H1 (cell line): ENCODE results near the gene NEURL1. TPM values are rescaled to one million over a fixed set of nuclear protein-coding genes. Genes with fewer than 3 reads are reported as not detected.

Experiments used
- CTCF ChIA-PET: fragments of 300-600 bp; sonication (Branson Sonifier 250); formaldehyde crosslinking; loops from one replicate; lab custom pipeline; 2021; ENCODE audit not compliant: partially characterized antibody; lab: Charles Lee
- POLR2A ChIA-PET: fragments of 300-600 bp; sonication (Branson Sonifier 250); formaldehyde crosslinking; loops from one replicate; lab custom pipeline; 2021; ENCODE audit warnings: inconsistent platforms; ENCODE audit not compliant: partially characterized antibody; lab: Charles Lee
- DNase-seq, 2 experiments: peaks; one replicate each; pipeline versions ENCODE4 v3.0.0 to v3.0.0-alpha.2; 2010 to 2022; ENCODE audit warnings: low spot score in 2 of 2, low read depth in 1 of 2, mixed read lengths in 1 of 2
- FAIRE-seq: peaks from 2 replicates; lab custom pipeline; 2011; peaks lifted over from hg19 to GRCh38; lab: Jason Lieb, UNC
- H2AFZ ChIP-seq: 2 replicates; pipeline ENCODE4 v1.8.1; 2012; ENCODE audit warnings: low read length, inconsistent platforms
- H2AK5ac ChIP-seq: 2 replicates; pipeline ENCODE4 v1.6.1; 2013; ENCODE audit warnings: low read depth, low read length
- H2BK120ac ChIP-seq: replicated peaks from 2 replicates; pipeline ENCODE3; 2013; ENCODE audit warnings: low read depth, low read length, inconsistent platforms
- H2BK12ac ChIP-seq: 2 replicates; pipeline ENCODE4 v1.6.1; 2013; ENCODE audit warnings: low read depth, low read length
- H2BK15ac ChIP-seq: 2 replicates; pipeline ENCODE4 v1.6.1; 2013; ENCODE audit warnings: low read length
- H2BK20ac ChIP-seq: 2 replicates; pipeline ENCODE4 v1.6.1; 2013; ENCODE audit warnings: low read length
- H2BK5ac ChIP-seq: 2 replicates; pipeline ENCODE4 v1.6.1; 2013; ENCODE audit warnings: low read depth, low read length
- H3K14ac ChIP-seq: 2 replicates; pipeline ENCODE4 v1.6.1; 2013; ENCODE audit warnings: inconsistent platforms; ENCODE audit not compliant: insufficient read length
- H3K18ac ChIP-seq: 2 replicates; pipeline ENCODE4 v1.6.1; 2013; ENCODE audit warnings: low read length; ENCODE audit errors: extremely low read depth
- H3K23ac ChIP-seq: 2 replicates; pipeline ENCODE4 v1.6.1; 2013; ENCODE audit warnings: inconsistent platforms; ENCODE audit not compliant: insufficient read length
- H3K23me2 ChIP-seq: 2 replicates; pipeline ENCODE4 v1.6.1; 2013; ENCODE audit warnings: low read depth, low read length
- H3K27ac ChIP-seq: 2 replicates; pipeline ENCODE4 v1.6.1; 2011; ENCODE audit warnings: low read depth, low read length, inconsistent platforms
- H3K27me3 ChIP-seq, 4 experiments: replicated peaks in 1 of 4; 1 replicate in 1 of 4; 2 replicates in 3 of 4; pipeline versions ENCODE4 v1.6.1 to v1.8.1; 2011 to 2013; ENCODE audit warnings: low read length in 3 of 4, mild to moderate bottlenecking in 3 of 4, inconsistent platforms in 2 of 4, mixed read lengths in 2 of 4, moderate library complexity in 1 of 4; ENCODE audit not compliant: control insufficient read depth in 3 of 4, insufficient read depth in 3 of 4; ENCODE audit errors: extremely low read depth in 1 of 4
- H3K36me3 ChIP-seq, 4 experiments: 2 replicates each; pipeline versions ENCODE4 v1.6.1 to v1.8.1; 2011 to 2013; ENCODE audit warnings: mild to moderate bottlenecking in 4 of 4, low read length in 3 of 4, moderate library complexity in 2 of 4, control low read depth in 1 of 4, inconsistent platforms in 1 of 4; ENCODE audit not compliant: insufficient read depth in 4 of 4, control insufficient read depth in 2 of 4
- H3K4ac ChIP-seq: replicated peaks from 2 replicates; pipeline ENCODE3; 2013; ENCODE audit warnings: low read length, low read depth, mixed read lengths, inconsistent platforms; ENCODE audit not compliant: insufficient read length
- H3K4me1 ChIP-seq, 4 experiments: replicated peaks in 1 of 4; 1 replicate in 1 of 4; 2 replicates in 3 of 4; pipeline versions ENCODE4 v1.6.1 to v1.8.1; 2011 to 2013; ENCODE audit warnings: low read length in 3 of 4, inconsistent platforms in 2 of 4, mixed read lengths in 1 of 4; ENCODE audit not compliant: insufficient read depth in 4 of 4, control insufficient read depth in 3 of 4
- H3K4me2 ChIP-seq, 2 experiments: 2 replicates each; pipeline versions ENCODE4 v1.6.1 to v1.8.1; 2011 to 2013; ENCODE audit warnings: low read depth in 2 of 2, low read length in 2 of 2, control low read depth in 1 of 2, inconsistent platforms in 1 of 2, mild to moderate bottlenecking in 1 of 2; ENCODE audit not compliant: insufficient read depth in 1 of 2
- H3K4me3 ChIP-seq, 4 experiments: fragments of 200-600, 300-600 bp in 1 of 4; sonication (generic), shearing (Covaris generic), sonication (Bioruptor Twin) in 1 of 4; 2 replicates each; pipeline versions ENCODE4 v1.5.1 to v1.8.1; 2011 to 2016; ENCODE audit warnings: low read length in 4 of 4, low read depth in 3 of 4, control low read depth in 2 of 4, inconsistent platforms in 2 of 4, mild to moderate bottlenecking in 2 of 4, mixed read lengths in 1 of 4, moderate library complexity in 1 of 4; ENCODE audit not compliant: insufficient read depth in 2 of 4; ENCODE audit errors: extremely low read depth in 1 of 4
- H3K56ac ChIP-seq: replicated peaks from 2 replicates; pipeline ENCODE3; 2013; ENCODE audit warnings: low read depth, mild to moderate bottlenecking, mixed read lengths, low read length, inconsistent platforms; ENCODE audit not compliant: insufficient read length
- H3K79me1 ChIP-seq: 2 replicates; pipeline ENCODE4 v1.6.1; 2013; ENCODE audit warnings: low read depth, low read length, control low read depth
- H3K79me2 ChIP-seq, 2 experiments: 2 replicates each; pipeline versions ENCODE4 v1.6.1 to v1.8.1; 2012 to 2013; ENCODE audit warnings: low read length in 2 of 2, mild to moderate bottlenecking in 2 of 2, inconsistent platforms in 1 of 2; ENCODE audit not compliant: insufficient read depth in 2 of 2, control insufficient read depth in 1 of 2
- H3K9ac ChIP-seq, 4 experiments: replicated peaks in 1 of 4; 1 replicate in 1 of 4; 2 replicates in 3 of 4; pipeline versions ENCODE4 v1.6.1 to v1.8.1; 2011 to 2013; ENCODE audit warnings: low read depth in 3 of 4, low read length in 3 of 4, control low read depth in 2 of 4, mild to moderate bottlenecking in 2 of 4, moderate library complexity in 2 of 4, inconsistent platforms in 1 of 4; ENCODE audit errors: extremely low read depth in 1 of 4
- H3K9me3 ChIP-seq, 2 experiments: 2 replicates each; pipeline versions ENCODE4 v1.6.1 to v1.8.1; 2012 to 2013; ENCODE audit warnings: mild to moderate bottlenecking in 2 of 2, moderate library complexity in 2 of 2, control low read depth in 1 of 2, inconsistent platforms in 1 of 2, low read depth in 1 of 2, low read length in 1 of 2, mixed read lengths in 1 of 2; ENCODE audit not compliant: insufficient read depth in 2 of 2
- H4K20me1 ChIP-seq, 2 experiments: replicated peaks in 1 of 2; 2 replicates each; pipeline versions ENCODE3 to v1.8.1; 2011 to 2013; ENCODE audit warnings: inconsistent platforms in 2 of 2, low read length in 2 of 2, mild to moderate bottlenecking in 1 of 2; ENCODE audit not compliant: insufficient read depth in 2 of 2, control insufficient read depth in 1 of 2
- H4K5ac ChIP-seq: 2 replicates; pipeline ENCODE4 v1.6.1; 2013; ENCODE audit warnings: low read length, low read depth, mixed read lengths, inconsistent platforms; ENCODE audit not compliant: insufficient read length
- H4K8ac ChIP-seq: 2 replicates; pipeline ENCODE4 v1.8.0; 2013; ENCODE audit warnings: mild to moderate bottlenecking, moderate library complexity, low read length, inconsistent platforms; ENCODE audit not compliant: insufficient read depth; ENCODE audit errors: extremely low read depth
- H4K91ac ChIP-seq: replicated peaks from 2 replicates; pipeline ENCODE3; 2013; ENCODE audit warnings: low read length, mixed read lengths, inconsistent platforms; ENCODE audit not compliant: insufficient read length
- CHD2 ChIP-seq: IDR thresholded peaks from 2 replicates; pipeline ENCODE4 v1.6.1; 2012; ENCODE audit warnings: low read length, improper control_type of control experiment
- CREB1 ChIP-seq: IDR thresholded peaks from 2 replicates; pipeline ENCODE4 v1.6.1; 2012; ENCODE audit warnings: inconsistent platforms
- HDAC6 ChIP-seq: IDR thresholded peaks from one replicate; pipeline ENCODE4 v1.7.1; 2012; ENCODE audit warnings: low read depth, mild to moderate bottlenecking, inconsistent platforms, low read length, moderate library complexity
- KDM1A ChIP-seq: fragments of 200-600, 300-600 bp; sonication (generic); IDR thresholded peaks from 2 replicates; pipeline ENCODE4 v1.7.1; 2016; ENCODE audit warnings: mild to moderate bottlenecking, low read length, borderline replicate concordance
- POLR2AphosphoS5 ChIP-seq: IDR thresholded peaks from 2 replicates; pipeline ENCODE4 v1.6.1; 2011; ENCODE audit warnings: low read depth, low read length
- SIN3A ChIP-seq, 2 experiments: IDR thresholded peaks in 1 of 2; conservative IDR thresholded peaks in 1 of 2; 2 replicates each; pipeline ENCODE4 v1.6.1; 2011 to 2012; ENCODE audit warnings: low read length in 2 of 2, improper control_type of control experiment in 1 of 2, low read depth in 1 of 2, mild to moderate bottlenecking in 1 of 2
- SP2 ChIP-seq: IDR thresholded peaks from 2 replicates; pipeline ENCODE4 v1.6.1; 2012; ENCODE audit warnings: mild to moderate bottlenecking, low read length, inconsistent platforms
- ZNF274 ChIP-seq: IDR thresholded peaks from 2 replicates; pipeline ENCODE4 v1.7.0; 2012; ENCODE audit warnings: low read length, borderline replicate concordance; ENCODE audit errors: extremely low read depth
- WGBS, 2 experiments: shearing (Covaris generic) in 1 of 2; methylation state at CpG; one replicate each; pipeline versions ENCODE4 v1.1.6 to v1.1.7; 2013 to 2015; ENCODE audit warnings: low lambda C conversion rate in 2 of 2, mixed read lengths in 2 of 2, inconsistent platforms in 1 of 2, low coverage in 1 of 2, missing lambda C conversion rate in 1 of 2; ENCODE audit not compliant: insufficient replicate concordance in 2 of 2, insufficient coverage in 1 of 2, insufficient read length in 1 of 2; ENCODE audit errors: extremely low coverage in 1 of 2, missing lambda C conversion rate in 1 of 2; 5-methylcytosine and 5-hydroxymethylcytosine counted together
- polyA plus RNA-seq, 7 experiments: library from polyadenylated mRNA; depleted of rRNA in 3 of 7; stranded (reverse) in 5 of 7; unstranded in 2 of 7; fragments of >200 nt in 5 of 7; fragments of 200-250 nt in 2 of 7; gene quantifications; 1 replicate in 5 of 7; 2 replicates in 1 of 7; 4 replicates in 1 of 7; pipeline versions ENCODE4 v1.2.1 to v1.2.3, GENCODE V29; 2011 to 2013; ENCODE audit warnings: missing spikeins in 2 of 7, mixed read lengths in 2 of 7
- total RNA-seq: library from RNA; stranded (reverse); fragmentation: NEBNext Ultra II Directional; extraction: Animal tissue kit (Norgen Biotek cat#: 25700); gene quantifications from 2 replicates; pipeline ENCODE4 v1.2.1, GENCODE V29; 2021

NEURL1 gene
- total and polyA plus RNA-seq, 2 of the 8 experiments (the other 6 are each of a cell fraction or from before 2014, with no cell fraction given): 0.54 to 0.58 TPM

- Histone ChIP-seq H3K79me2 (no peaks in the 10 kb centered on the region), H4K20me1 (no peaks in the 10 kb centered on the region), H3K27me3 (no peaks in the 10 kb centered on the region), H3K56ac (no peak overlapping the region), H3K4me2 (no peak overlapping the region), H2BK20ac (no peak overlapping the region), H3K4ac (no peak overlapping the region), H3K4me1 (no peaks in the 10 kb centered on the region), H3K9me3 (no peaks in the 10 kb centered on the region), H3K27ac (no peak overlapping the region), H3K14ac (no peak overlapping the region), H3K36me3 (no peaks in the 10 kb centered on the region), H3K4me3 (no peak overlapping the region), H2BK120ac (no peak overlapping the region), H2BK15ac (no peak overlapping the region), H2AFZ (no peak overlapping the region), H3K23me2 (no peaks in the 10 kb centered on the region), H3K79me1 (no peaks in the 10 kb centered on the region), H2BK5ac (no peak overlapping the region), H4K5ac (no peak overlapping the region), H4K8ac (no peak overlapping the region), H3K18ac (no peak overlapping the region), H4K91ac (no peak overlapping the region), H2AK5ac (no peak overlapping the region), H3K23ac (no peak overlapping the region), H2BK12ac (no peak overlapping the region), H3K9ac (no peak overlapping the region)
- WGBS, 2 experiments: 88% methylated on average over 14 of the region's 14 CpGs; no CpG with 5 or more reads in 1 of the 2 experiments
- no peak for FAIRE-seq
- no peak for TF ChIP-seq ZNF274
- TF ChIP-seq HDAC6: no peak
- TF ChIP-seq POLR2AphosphoS5: no peak
- no peak for TF ChIP-seq SP2
- no peak for TF ChIP-seq SIN3A (conservative IDR thresholded peaks at IDR 0.05 in 1 of 2, IDR thresholded peaks at IDR 0.05 in 1 of 2; ENCODE audit: low read depth in 1 of 2, low read length in 2 of 2)
- no peak for TF ChIP-seq CREB1
- TF ChIP-seq CHD2: no peak
- TF ChIP-seq KDM1A: no peak
- ChIA-PET CTCF (interaction anchor here (1.1 to 2.9 kb wide), 4 partner anchors 11 to 78 kb away, joined by 3 to 23 read pairs (median 8); no protein-coding TSS in a partner anchor), POLR2A (interaction anchor here (1.8 kb wide), 1 partner anchor 11 kb away, joined by 4 read pairs; no protein-coding TSS in a partner anchor)
- DNase-seq: no peak
Observed at GRCh38 chr10:103465411-103466179, 27.9 kb upstream of the NEURL1 start.
